Epithelial cell of proximal tubule (primary cell): ENCODE data around the gene FEV. TPM values are rescaled to one million over a fixed set of nuclear protein-coding genes. Genes with fewer than 3 reads are reported as not detected.

Experiments
- DNase-seq: peaks from one replicate; pipeline ENCODE4 v3.0.0-alpha.2; 2011; ENCODE audit warnings: low read depth
- H3K4me3 ChIP-seq: 2 replicates; pipeline ENCODE4 v1.5.1; 2011; ENCODE audit warnings: low read depth, mild to moderate bottlenecking, low read length
- CTCF ChIP-seq: conservative IDR thresholded peaks from 2 replicates; pipeline ENCODE4 v1.5.1; 2012; ENCODE audit warnings: low read depth, mild to moderate bottlenecking, low read length
- total RNA-seq: library from RNA; depleted of rRNA; stranded (reverse); fragments of >200 nt; gene quantifications from 2 replicates; pipeline ENCODE4 v1.2.3, GENCODE V29; 2015

The FEV gene
- total RNA-seq, 1 donor from 2014 or later, result not detected

GRCh38 chr2:218959761-218960308 lies 25.1 kb downstream of the FEV start:
- peak overlapping the region; percentile 36 for H3K4me3 ChIP-seq
- no peak for TF ChIP-seq CTCF
- no peak for DNase-seq

- TF ChIP-seq CTCF, result no peak
- H3K4me3 ChIP-seq, result peak within 1 kb of the TSS; percentile 36
- DNase-seq, result no peak
These were observed 25.7 kb downstream of the FEV start, which contains the start of gene CDK5R2 for GRCh38 chr2:218959141-218959731. Gene CDK5R2, plus strand, starts transcription at chr2:218959666. Its CDS starts 155 bp downstream, at chr2:218959821.

GRCh38 chr2:218958276-218958675 lies 26.7 kb downstream of the FEV start:
- TF ChIP-seq CTCF, result no peak
- no peak overlapping the region for H3K4me3 ChIP-seq
- no peak for DNase-seq

- DNase-seq, result no peak
- TF ChIP-seq CTCF, result no peak
- H3K4me3 ChIP-seq, result no peak overlapping the region
These were observed 27.3 kb downstream of the FEV start for GRCh38 chr2:218957671-218958070.

GRCh38 chr2:218956039-218956438 lies 28.9 kb downstream of the FEV start:
- no peak for DNase-seq
- H3K4me3 ChIP-seq, result no peak overlapping the region
- no peak for TF ChIP-seq CTCF

- TF ChIP-seq CTCF, result no peak
- no peak overlapping the region for H3K4me3 ChIP-seq
- no peak for DNase-seq
These were observed 30.3 kb downstream of the FEV start for GRCh38 chr2:218954541-218955300.
